ENCODE results near the gene DRAP1.

The DRAP1 gene

GRCh38 chr11:65919141-65919572 is at the start of gene DRAP1:
TSS of gene DRAP1 (plus strand) at chr11:65919426. CDS start at chr11:65919502, 76 bp downstream.
- peak; percentile 99 for DNase-seq (ENCODE audit: low read depth in 2 of 2)

GRCh38 chr11:65869643-65870306 is 49.5 kb upstream of the DRAP1 start:
- no peak for DNase-seq (ENCODE audit: low read depth in 2 of 2)

- DNase-seq (ENCODE audit: low read depth in 2 of 2) = no peak
Measured at GRCh38 chr11:65870307-65870658, 48.9 kb upstream of the DRAP1 start.

- DNase-seq (ENCODE audit: low read depth in 2 of 2) = no peak
Measured at GRCh38 chr11:65870706-65871681, 48.2 kb upstream of the DRAP1 start.

GRCh38 chr11:65871811-65872548 is 47.2 kb upstream of the DRAP1 start:
- no peak for DNase-seq (ENCODE audit: low read depth in 2 of 2)

GRCh38 chr11:65872586-65873317 is 46.5 kb upstream of the DRAP1 start, which contains the start of gene EFEMP2:
TSS of gene EFEMP2 (minus strand) at chr11:65872800. CDS start at chr11:65872354, 446 bp downstream.
- no peak for DNase-seq (ENCODE audit: low read depth in 2 of 2)

GRCh38 chr11:65873318-65874156 is 45.7 kb upstream of the DRAP1 start:
- DNase-seq (ENCODE audit: low read depth in 2 of 2) = peak; percentile 88 to 94

GRCh38 chr11:65879617-65880016 is 39.6 kb upstream of the DRAP1 start, which contains the start of gene CTSW:
TSS of gene CTSW (plus strand) at chr11:65879837. CDS start at chr11:65879855, 18 bp downstream.
- DNase-seq (ENCODE audit: low read depth in 2 of 2) = no peak

GRCh38 chr11:65880027-65880426 is 39.2 kb upstream of the DRAP1 start:
- DNase-seq (ENCODE audit: low read depth in 2 of 2) = no peak

GRCh38 chr11:65880844-65881421 is 38.3 kb upstream of the DRAP1 start:
- no peak for DNase-seq (ENCODE audit: low read depth in 2 of 2)

GRCh38 chr11:65882120-65883057 is 36.8 kb upstream of the DRAP1 start:
- no peak for DNase-seq (ENCODE audit: low read depth in 2 of 2)

GRCh38 chr11:65883058-65883761 is 36.0 kb upstream of the DRAP1 start:
- no peak for DNase-seq (ENCODE audit: low read depth in 2 of 2)

GRCh38 chr11:65883786-65884715 is 35.2 kb upstream of the DRAP1 start:
- DNase-seq (ENCODE audit: low read depth in 2 of 2) = no peak

GRCh38 chr11:65884716-65885092 is 34.5 kb upstream of the DRAP1 start:
- DNase-seq (ENCODE audit: low read depth in 2 of 2) = peak; percentile 65 to 76

GRCh38 chr11:65885231-65885630 is 34.0 kb upstream of the DRAP1 start:
- no peak for DNase-seq (ENCODE audit: low read depth in 2 of 2)

GRCh38 chr11:65885808-65886536 is 33.3 kb upstream of the DRAP1 start:
- no peak for DNase-seq (ENCODE audit: low read depth in 2 of 2)
